HTERT RPE-1 (cell line): Measurements from ENCODE around the gene LVRN.
"Not testable (repeated sequence)": the region's sequence is repeated elsewhere in the genome, so short reads cannot be mapped to it uniquely, and the experiment has no call there.

Source experiments
- in situ Hi-C: fragments of 300-500 bp; cut with MboI; formaldehyde crosslinking; loops from 4 replicates; pipeline ENCODE4 v1.14.3; 2020; ENCODE audit warnings: low sequenced_read_pairs

LVRN gene

GRCh38 chr5:115962239-115962564, at the start of gene LVRN:
LVRN (plus strand) TSS chr5:115962475; CDS start chr5:115962618, 143 bp downstream.
- in situ Hi-C loops, result no loop called here

DNA sequence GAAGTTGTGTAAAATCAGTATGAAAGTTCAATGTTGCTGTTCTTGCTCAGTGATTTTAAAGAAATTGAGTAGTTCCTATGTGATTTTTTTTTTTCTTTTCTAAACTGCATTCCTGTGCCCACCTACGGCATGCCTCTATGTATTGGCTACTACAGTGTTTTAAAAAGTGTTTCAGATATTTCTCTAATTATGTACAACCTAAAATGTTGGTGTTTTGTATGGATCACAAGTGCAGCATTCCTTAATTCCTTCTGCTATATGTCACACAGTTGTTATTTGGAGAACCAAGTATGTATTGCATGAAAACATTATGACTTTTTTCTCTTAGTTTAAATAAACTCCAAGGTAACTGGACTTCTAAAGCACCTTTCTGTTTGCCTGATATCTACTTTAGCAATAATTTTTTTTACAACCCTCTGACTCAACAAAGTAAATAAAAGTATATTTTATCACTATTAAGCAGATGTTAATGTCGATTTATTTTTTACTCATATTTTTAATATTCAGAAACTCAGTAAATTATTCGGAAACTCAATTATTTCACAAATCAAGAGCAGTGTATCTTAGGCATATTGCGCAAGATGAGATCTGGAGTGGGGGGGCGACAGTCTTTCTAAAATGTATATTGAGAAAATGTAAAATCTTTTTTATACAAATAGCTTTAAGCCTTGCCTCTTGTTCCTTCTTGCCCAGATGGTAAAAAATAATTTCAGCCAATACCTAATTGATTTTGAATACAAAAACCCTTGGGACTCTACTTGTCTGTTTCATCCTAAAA, 48.5 kb upstream of the LVRN start:
- in situ Hi-C loops, result not testable (repeated sequence)

DNA sequence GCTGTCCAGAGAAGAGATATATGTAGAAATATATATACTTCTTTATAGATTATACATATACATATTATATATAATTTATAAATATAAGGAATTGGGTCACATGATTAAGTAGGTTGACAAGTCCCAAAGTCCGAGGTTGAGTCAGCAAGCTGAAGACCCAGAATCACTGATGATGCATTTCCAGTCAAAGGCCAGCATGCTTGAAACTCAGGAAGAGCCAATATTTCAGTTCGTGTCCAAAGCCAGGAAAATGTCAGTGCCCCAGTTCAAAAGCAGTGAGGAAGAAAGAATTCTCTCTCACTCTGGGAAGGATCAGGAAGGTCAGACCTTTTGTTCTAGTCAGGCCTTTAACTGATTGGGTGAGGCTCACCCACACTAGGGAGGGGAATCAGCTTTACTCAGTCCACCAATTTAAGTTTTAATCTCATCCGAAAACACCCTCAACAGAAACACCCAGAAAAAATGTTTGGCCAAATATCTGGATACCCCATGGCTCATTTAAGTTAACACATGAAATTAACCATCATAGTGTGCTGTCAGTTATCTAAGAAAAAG, 42.0 kb upstream of the LVRN start:
- in situ Hi-C loops, result no loop called here

GRCh38 chr5:115928578-115929407, 33.5 kb upstream of the LVRN start:
- in situ Hi-C loops, result not testable (repeated sequence)

GRCh38 chr5:115930171-115930570, 32.1 kb upstream of the LVRN start:
- in situ Hi-C loops, result not testable (repeated sequence)

DNA sequence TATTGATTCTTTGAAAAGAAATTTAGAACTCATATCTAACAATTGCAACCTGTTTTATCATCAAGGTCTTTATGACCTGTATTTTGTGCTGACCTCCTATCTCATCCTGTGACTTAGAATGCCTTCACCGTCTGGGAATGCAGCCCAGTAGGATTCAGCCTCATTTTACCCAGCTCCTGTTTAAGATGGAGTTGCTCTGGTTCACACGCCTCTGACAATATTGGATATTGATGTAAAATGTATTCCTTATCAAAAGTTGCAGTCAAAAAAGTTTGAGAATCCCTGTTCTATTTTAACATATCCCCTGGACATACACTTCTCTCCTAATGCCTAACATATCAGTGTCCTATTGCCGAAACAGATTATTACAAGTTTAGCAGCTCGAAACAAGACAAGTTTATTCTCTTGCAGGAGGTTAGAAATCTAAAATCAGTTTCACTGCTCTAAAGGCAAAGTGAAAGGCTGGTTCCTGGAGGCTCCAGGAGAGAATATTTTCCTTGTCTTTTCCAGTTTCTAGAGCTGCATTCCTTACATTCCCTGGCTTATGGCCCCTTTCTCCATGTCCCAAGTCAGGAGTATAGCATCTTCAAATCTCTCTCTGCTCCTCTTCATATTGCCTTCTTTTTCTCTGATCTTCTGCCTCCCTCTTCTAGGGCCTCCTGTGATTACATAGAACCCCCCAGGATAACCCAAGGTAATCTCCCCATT, 31.5 kb upstream of the LVRN start:
- in situ Hi-C loops, result no loop called here

DNA sequence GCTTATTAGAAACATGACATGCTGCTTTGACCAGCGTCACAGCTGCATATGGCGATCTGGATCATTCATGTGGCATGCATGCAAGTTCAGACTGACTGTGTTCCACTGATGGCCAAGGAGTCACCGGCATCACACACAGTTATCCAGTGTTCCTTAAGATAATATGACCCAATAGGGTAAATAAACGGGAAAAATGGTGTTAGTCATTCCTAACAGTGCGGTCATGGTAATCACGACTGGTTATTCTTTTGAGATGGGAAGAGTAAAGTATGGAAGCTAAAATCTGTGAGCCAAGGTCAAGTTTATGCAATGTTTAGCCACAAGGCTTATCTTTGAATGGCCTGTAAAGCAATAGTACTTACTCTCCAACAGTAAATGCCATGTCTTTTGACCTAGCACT, 29.3 kb upstream of the LVRN start:
- in situ Hi-C loops, result no loop called here

DNA sequence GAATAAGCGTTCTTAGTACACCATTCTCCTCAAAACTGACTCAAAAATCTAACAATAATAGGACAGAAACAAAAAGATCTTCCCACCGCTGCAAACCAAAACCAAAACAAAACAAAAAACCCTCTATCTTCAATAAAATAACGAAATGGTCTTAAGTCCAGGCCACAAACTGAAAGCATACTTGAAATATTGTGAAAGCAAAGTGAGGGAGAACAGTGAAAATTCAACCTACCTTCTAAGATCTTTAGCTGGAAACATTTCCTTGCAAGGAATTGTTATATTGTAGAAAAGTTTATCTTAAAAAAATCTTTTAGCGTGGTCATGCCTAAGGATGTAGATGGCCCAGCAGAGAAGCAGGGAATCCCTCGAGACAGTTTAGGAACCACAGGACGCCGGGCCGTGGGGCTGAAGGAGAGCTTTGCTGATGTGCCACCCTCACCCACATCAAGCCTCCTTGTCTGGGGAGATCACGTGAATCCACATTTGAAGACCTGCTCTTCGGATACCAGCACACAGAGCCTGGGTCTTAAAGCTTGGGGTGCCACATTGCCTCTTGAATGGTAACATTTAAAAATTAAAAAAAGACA, 27.8 kb upstream of the LVRN start:
- in situ Hi-C loops, result no loop called here

DNA sequence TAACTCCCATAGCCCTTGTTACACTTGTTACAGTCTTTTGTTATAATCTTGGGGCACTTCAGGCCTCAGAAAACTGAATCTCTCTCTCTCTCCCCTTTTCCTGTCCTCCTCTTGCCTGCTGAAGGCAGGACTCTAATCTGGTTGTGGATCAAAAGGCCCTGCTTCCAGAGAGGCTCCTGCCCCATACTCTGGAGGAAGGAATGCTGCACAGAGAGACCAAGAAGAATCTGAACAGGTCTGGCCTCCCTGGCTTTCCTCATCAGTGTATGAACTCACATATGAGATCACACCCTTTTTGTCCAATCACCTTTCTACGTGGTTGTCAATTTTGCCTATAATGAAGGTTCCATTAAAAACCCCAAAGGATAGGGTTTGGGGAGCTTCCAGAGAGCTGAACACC, 26.2 kb upstream of the LVRN start:
- in situ Hi-C loops, result no loop called here

- in situ Hi-C loops, result no loop called here
Observed at GRCh38 chr5:115939059-115939458, 23.2 kb upstream of the LVRN start.

DNA sequence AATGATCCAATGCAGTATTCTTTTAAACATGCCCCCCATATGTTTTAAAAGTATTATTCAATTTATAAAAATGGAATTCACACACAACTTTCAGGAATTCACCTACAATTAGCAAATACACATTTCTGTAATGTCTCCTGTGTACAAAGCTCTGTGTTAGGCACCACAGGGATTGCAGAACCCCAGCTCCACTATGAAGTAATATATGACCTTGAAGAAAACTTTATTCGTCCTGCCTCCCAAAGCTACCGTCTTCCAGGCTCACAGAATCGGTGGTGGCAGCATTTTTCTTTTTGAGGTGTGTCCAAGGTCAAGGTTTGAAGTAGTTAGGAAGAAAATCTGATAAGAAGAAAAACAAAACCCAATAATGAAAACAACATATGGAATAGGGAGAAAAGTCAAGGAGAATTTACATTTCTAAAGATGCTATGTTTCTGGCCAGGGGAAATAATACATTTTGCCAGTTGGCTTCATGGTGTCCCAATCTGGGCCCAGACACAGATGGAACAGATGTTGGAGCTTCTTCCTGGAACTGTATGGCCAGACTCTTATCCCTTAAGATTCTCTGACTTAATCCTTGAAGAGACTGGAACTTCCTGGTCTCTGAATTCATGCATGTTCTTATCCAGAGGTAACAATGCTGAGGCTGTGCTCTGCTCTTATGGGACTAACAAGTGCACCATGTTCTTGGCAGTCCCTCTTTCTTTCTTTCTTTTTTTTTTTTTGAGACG, 22.0 kb upstream of the LVRN start:
- in situ Hi-C loops, result no loop called here

DNA sequence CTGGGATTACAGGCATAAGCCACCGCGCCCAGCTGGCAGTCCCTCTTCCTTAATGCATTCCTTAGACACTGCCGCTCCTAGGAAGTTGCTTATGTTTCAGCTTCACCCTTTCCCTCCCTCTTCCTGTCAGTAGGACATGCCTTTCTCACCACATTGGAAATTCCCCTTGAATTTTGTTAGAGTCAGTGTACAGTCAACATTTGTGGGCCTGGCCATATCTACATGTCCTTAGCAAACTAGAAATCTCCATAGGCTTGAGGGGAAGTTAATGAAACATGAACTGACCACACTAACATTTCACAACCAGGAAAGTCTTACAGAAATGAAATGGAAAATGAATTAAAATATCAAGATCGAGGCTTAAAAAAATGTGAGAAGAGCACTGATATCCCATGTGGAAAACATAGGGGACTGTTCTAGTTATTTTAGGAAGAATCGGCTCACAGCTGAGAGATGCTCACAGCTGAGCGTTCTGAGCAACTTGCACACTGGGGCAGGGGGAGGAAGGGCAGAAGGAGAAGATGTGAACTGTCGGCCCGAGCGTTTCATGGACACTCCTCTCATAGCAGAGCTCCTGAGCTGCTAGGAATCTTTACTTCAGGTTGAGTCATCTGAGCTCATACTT, 21.1 kb upstream of the LVRN start:
- in situ Hi-C loops, result no loop called here

GRCh38 chr5:115944501-115944900, 17.8 kb upstream of the LVRN start:
- in situ Hi-C loops, result no loop called here

GRCh38 chr5:115946655-115947054, 15.6 kb upstream of the LVRN start:
- in situ Hi-C loops, result no loop called here

DNA sequence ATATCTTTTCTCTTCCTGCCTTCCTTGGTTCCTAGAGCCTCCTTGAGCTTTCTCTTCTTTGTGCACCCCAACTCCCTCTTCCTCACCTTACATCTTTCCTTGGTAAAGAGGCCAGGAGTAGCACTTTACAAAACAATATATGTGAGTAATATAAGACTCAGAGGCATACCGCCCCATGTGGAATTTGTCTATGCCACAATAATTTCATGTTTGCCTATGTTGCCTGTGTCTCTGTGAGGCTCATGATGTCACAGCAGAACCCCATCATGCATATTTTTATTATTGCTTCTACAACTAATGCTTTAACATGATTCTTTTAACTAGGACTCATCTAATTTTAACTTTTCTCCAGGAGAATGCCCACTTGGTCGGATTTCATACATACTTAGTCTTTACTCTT, 15.0 kb upstream of the LVRN start:
- in situ Hi-C loops, result no loop called here

DNA sequence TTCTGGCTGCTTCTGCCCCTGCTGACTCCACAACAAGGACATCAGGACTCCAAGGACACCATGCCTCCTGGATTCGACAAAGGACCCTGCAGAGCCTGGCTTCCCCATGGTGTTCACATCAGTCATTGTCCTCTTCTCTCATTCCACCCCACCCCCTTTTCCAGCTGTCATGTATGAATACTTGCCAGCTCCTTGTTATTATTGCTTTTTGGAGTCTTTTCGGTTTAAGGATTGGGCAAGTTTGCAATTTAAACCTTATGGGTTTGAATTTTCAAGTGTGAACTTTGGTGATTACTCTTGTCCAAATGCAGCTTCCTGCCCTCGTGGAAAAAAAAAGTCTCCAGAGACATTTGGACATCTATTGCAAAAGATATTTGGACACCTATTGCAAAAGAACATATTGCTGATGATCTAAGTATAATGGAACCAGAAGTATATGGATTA, 14.2 kb upstream of the LVRN start:
- in situ Hi-C loops, result no loop called here

- in situ Hi-C loops, result no loop called here
Observed at GRCh38 chr5:115949096-115949495, 13.2 kb upstream of the LVRN start.

DNA sequence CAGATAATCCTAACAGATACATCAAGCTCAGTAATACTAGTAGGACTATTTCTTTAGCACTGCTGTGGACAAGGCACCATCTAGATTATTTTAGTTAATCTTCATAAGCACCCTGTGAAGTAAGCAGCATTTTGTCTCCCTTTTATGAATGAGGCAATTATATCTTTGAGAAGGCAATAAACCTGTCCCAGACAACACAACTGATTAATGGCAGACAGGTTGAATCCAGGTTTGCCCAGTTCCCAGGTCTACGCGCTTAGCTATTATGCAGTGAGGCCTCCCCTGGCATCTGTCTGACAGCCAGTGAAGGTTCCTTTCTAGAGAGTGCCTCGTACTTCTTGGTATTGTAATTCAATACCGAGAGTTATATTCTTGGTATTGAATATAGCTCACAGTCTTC, 9.7 kb upstream of the LVRN start:
- in situ Hi-C loops, result no loop called here

DNA sequence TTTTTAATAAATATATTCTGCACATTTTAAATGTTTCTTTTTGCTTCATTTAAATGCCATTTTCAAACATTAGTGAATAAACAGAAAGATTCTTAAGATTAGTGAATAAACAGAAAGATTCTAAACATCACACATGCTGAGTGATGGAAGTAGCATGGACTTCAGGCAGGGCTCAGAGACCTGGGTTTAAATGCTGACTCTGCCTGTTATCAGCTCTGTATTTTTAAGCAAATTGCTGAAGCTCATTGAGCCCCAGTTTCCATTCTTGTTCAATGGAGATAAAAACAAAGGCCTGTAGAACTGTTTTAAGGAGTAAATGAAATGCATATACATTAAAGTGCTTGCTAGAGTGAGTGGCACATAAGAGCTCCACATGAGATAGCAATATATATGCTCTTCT, 8.1 kb upstream of the LVRN start:
- in situ Hi-C loops, result no loop called here

DNA sequence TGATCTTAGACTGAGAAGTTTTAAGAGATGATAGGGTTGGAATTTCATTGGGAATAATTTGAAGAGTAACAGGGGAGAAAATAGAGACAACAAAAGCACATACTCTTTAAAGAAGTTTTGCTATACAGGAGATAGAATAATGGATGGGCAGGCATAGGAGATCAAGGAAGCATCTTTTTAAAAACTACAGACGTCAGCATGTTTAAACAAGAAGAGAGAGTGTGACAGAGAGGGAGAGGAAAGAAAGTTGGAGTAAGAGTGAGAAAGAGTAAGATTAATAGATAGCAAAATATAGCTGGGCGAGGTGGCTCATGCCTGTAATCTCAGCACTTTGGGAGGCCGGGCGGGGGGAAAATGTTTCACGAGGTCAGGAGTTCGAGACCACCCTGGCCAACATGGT, 5.3 kb upstream of the LVRN start:
- in situ Hi-C loops, result no loop called here
